ENCODE data around the gene IFT52. TPM values are rescaled to one million over a fixed set of nuclear protein-coding genes. Genes with fewer than 3 reads are reported as not detected.

Gene IFT52
- polyA plus RNA-seq, 3 donors = 17.6 to 28.1 (median 24.1) TPM

- intact Hi-C loops (cut with micrococcal nuclease) = loop anchor here in 1 of 2 donors (5.0 kb wide), 1 partner anchor 208 kb away; the partner anchor contains the start of gene SRSF6
- Histone ChIP-seq H3K9me3 (replicated peaks in 1 of 2; ENCODE audit: control insufficient read depth in 1 of 2, insufficient read depth in 1 of 2, low read length in 2 of 2) (no peaks in the 10 kb centered on the region), H3K4me3 (replicated peaks in 1 of 3; ENCODE audit: low read depth in 2 of 3, low read length in 3 of 3) (no peak overlapping the region), H3K9ac (ENCODE audit: insufficient read depth, low read length, poor library complexity, severe bottlenecking) (no peak overlapping the region), H3K27ac (ENCODE audit: low read depth in 1 of 2, low read length in 2 of 2) (no peak overlapping the region), H3K79me2 (ENCODE audit: insufficient read depth, low read length) (peaks cover 13% of the 10 kb centered on the region), H3K4me1 (ENCODE audit: control insufficient read depth in 1 of 2, insufficient read depth in 2 of 2, low read length in 2 of 2) (peaks cover 13 to 24% of the 10 kb centered on the region in 2 donors), H3K27me3 (ENCODE audit: control insufficient read depth in 2 of 2, insufficient read depth in 2 of 2, low read length in 2 of 2) (peaks cover 0 to 19% of the 10 kb centered on the region in 2 donors), H3K4me2 (replicated peaks; ENCODE audit: extremely low read depth, low read length, poor library complexity, severe bottlenecking) (no peak overlapping the region), H4K20me1 (ENCODE audit: insufficient read depth, low read length) (no peaks in the 10 kb centered on the region), H3K36me3 (replicated peaks in 1 of 2; ENCODE audit: control insufficient read depth in 1 of 2, insufficient read depth in 2 of 2, low read length in 2 of 2) (no peaks in the 10 kb centered on the region), H2AFZ (ENCODE audit: insufficient read depth, low read depth, low read length, poor library complexity, severe bottlenecking) (no peak overlapping the region)
- peaks cover 21% of the 10 kb centered on the region for H3K4me1 Mint-ChIP-seq
- H3K27ac Mint-ChIP-seq = peak overlapping the region in 1 of 7 donors; percentile 11
- 79% methylated on average over 4 of the region's 6 CpGs for WGBS (ENCODE audit: insufficient coverage)
- H3K27me3 Mint-ChIP-seq (ENCODE audit: low read depth in 3 of 3) = peaks cover 12 to 29% (median 22%) of the 10 kb centered on the region in 3 donors
- no peaks in the 10 kb centered on the region for H3K9me3 Mint-ChIP-seq
- peak overlapping the region in 1 of 2 donors; percentile 71 for H3K4me3 Mint-ChIP-seq
- no peak for TF ChIP-seq CTCF (IDR thresholded peaks at IDR 0.05)
- no peak for DNase-seq
- no peaks in the 10 kb centered on the region for H3K36me3 Mint-ChIP-seq
These were observed 74.9 kb downstream of the IFT52 start for GRCh38 chr20:43665466-43666176.

GRCh38 chr20:43666376-43667328, 75.9 kb downstream of the IFT52 start, which contains the start of gene MYBL2:
Gene MYBL2, plus strand, starts transcription at chr20:43667114. Its CDS starts 170 bp downstream, at chr20:43667284.
- peaks cover 16% of the 10 kb centered on the region for H3K79me2 ChIP-seq (ENCODE audit: insufficient read depth, low read length)
- no peaks in the 10 kb centered on the region for H3K36me3 ChIP-seq (replicated peaks in 1 of 2; ENCODE audit: control insufficient read depth in 1 of 2, insufficient read depth in 2 of 2, low read length in 2 of 2)
- Mint-ChIP-seq H3K36me3 (no peaks in the 10 kb centered on the region), H3K9me3 (no peaks in the 10 kb centered on the region), H3K4me1 (peaks cover 21% of the 10 kb centered on the region), H3K4me3 (peak within 1 kb of the TSS; percentile 67 to 85), H3K27me3 (ENCODE audit: low read depth in 3 of 3) (peaks cover 10 to 29% (median 22%) of the 10 kb centered on the region in 3 donors), H3K27ac (peak within 1 kb of the TSS in 1 of 7 donors; percentile 71)
- peak within 1 kb of the TSS; percentile 4 for H3K9ac ChIP-seq (ENCODE audit: insufficient read depth, low read length, poor library complexity, severe bottlenecking)
- TF ChIP-seq CTCF (IDR thresholded peaks at IDR 0.05) = no peak
- H3K4me1 ChIP-seq (ENCODE audit: control insufficient read depth in 1 of 2, insufficient read depth in 2 of 2, low read length in 2 of 2) = peaks cover 13 to 24% of the 10 kb centered on the region in 2 donors
- H3K9me3 ChIP-seq (replicated peaks in 1 of 2; ENCODE audit: control insufficient read depth in 1 of 2, insufficient read depth in 1 of 2, low read length in 2 of 2) = no peaks in the 10 kb centered on the region
- H3K27me3 ChIP-seq (ENCODE audit: control insufficient read depth in 2 of 2, insufficient read depth in 2 of 2, low read length in 2 of 2) = peaks cover 0 to 19% of the 10 kb centered on the region in 2 donors
- WGBS (ENCODE audit: insufficient coverage) = 2% methylated on average over 52 of the region's 90 CpGs
- peak within 1 kb of the TSS; percentile 79 for H2AFZ ChIP-seq (ENCODE audit: insufficient read depth, low read depth, low read length, poor library complexity, severe bottlenecking)
- peak within 1 kb of the TSS; percentile 37 to 75 (median 49) for H3K4me3 ChIP-seq (replicated peaks in 1 of 3; ENCODE audit: low read depth in 2 of 3, low read length in 3 of 3)
- DNase-seq = peak; percentile 42 to 58 (median 55)
- no peaks in the 10 kb centered on the region for H4K20me1 ChIP-seq (ENCODE audit: insufficient read depth, low read length)
- intact Hi-C loops (cut with micrococcal nuclease) = loop anchor here in 1 of 2 donors (5.0 kb wide), 1 partner anchor 209 kb away; the partner anchor contains the start of gene SRSF6
- H3K4me2 ChIP-seq (replicated peaks; ENCODE audit: extremely low read depth, low read length, poor library complexity, severe bottlenecking) = peak within 1 kb of the TSS; percentile 85
- H3K27ac ChIP-seq (ENCODE audit: low read depth in 1 of 2, low read length in 2 of 2) = no peak within 1 kb of the TSS

Measured in CD14-positive monocyte (primary cell).